HG03575 (cell line): ENCODE results near the gene CAMK1D.

Experiments used
- ATAC-seq: cut with Tn5 transposase; IDR thresholded peaks from one replicate; pipeline ENCODE4 v1.9.1; 2021; ENCODE audit not compliant: unreplicated experiment, insufficient number of reproducible peaks, low FRiP score; ENCODE audit errors: extremely low read depth

CAMK1D gene

DNA sequence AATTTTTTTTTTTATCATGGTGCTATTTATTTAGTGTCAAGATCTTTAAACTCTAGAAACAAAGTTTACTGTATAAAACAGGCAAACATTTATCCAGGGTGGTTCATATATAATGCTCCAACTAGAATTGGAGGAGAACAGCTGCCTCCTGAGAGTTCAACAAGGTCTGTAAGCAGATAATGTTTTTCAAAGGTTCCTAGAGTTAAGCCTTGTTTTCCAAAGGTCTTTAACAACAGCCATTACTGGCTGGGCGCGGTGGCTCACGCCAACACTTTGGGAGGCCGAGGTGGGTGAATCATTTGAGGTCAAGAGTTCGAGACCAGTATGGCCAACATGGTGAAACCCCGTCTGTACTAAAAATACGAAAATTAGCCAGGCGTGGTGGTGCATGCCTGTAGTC, 335.4 kb downstream of the CAMK1D start:
- no peak for ATAC-seq

DNA sequence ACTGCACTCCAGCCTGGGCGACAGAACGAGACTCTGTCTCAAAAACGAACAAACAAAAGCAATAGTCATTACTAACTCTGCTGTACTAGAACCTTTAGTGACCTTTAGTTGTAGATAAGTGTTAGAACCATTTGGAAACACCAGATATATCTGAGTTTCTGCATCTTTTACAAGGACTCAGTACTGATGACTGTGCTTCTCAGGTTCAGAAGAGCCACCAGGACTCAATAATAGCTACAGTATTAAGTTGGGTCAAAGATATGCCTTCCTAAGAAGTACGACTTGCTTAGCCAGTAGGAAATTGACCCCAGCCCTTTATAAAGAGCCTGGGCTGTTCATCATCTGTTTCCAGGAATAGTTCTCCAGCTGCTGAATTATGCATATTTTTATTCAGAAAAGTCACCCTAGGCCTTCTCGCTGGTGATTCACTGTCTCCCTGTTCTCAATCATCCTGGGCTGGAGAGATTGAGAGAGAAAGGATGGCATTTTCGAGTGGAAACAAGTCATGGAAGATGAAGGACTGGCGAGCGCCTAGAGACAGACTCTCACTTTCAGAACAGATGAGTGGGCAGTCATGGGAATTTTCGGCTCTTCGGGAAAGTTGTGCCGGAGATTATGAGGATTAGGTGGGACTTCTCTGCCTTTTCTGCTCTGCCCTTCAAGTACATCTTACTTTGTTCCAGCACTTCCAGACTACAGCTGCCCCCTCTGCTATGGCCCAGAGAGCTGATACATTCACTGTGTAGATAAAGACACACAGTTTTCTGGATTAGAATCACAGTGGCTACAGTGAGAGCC, 336.1 kb downstream of the CAMK1D start:
- ATAC-seq: no peak

DNA sequence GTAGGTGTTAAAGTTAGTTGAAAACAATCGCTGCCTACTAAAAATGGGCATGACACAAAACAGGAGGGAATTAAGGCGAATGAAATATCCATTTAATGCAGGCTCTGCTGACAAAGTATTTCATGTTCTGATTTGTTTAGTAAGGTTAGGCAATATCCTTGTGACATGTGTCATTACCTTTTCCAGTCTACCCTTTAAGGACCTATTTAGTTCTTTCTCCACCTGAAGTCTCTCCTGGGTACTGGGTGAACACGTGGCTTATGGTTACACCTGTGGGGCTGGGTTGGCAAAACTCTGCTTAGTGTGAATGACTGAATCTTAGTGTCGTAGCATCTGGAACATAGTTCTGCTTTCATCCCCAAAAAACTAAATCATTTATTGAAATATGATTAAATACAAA, 338.6 kb downstream of the CAMK1D start:
- ATAC-seq: no peak

DNA sequence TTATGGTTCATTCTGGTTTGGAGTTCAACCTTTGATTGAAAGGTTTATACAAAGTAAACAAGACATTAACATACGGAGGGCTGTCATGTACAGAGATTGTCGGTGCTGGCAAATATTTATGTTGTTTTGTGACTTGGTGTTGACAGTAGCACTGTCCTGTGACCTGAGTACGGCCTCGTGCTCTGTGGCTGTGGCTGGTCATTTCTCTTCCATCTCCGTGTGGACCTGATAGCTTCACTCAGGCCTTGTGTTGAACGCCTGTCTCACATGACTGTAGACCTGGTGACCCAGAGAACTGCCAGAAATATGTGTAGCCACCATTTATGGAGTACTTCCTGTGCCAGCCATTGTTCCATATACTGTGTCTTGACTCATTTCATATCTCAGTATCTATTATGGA, 340.5 kb downstream of the CAMK1D start:
- ATAC-seq: no peak

DNA sequence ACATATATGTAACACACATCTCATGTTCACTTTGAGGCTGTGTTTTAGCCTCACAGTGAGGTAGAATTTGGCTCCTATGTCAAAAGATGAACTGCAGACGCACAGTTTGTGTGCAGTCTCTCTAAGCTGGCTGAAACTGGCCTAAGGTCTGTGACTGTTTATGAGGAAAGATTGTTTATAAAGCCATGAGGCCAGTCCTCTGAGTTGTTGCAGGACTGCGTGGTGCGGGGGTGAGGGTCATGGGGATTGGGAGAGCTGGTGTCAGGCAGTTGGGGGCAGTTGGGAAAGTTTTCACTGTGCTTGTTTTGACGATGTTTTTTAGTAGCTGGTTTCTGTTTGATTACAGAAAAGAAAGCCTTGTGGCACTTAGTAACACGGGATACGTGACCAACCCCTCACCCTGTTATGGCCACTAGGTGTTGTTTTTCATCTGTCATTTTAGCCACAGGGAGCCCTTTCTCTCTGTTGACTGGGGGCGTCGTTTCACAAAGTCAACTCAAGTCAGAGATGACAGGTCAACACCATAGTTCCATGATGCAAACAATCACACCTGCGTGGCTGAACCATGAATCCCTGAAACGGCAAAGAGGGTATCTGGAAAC, 341.3 kb downstream of the CAMK1D start:
- ATAC-seq: no peak

DNA sequence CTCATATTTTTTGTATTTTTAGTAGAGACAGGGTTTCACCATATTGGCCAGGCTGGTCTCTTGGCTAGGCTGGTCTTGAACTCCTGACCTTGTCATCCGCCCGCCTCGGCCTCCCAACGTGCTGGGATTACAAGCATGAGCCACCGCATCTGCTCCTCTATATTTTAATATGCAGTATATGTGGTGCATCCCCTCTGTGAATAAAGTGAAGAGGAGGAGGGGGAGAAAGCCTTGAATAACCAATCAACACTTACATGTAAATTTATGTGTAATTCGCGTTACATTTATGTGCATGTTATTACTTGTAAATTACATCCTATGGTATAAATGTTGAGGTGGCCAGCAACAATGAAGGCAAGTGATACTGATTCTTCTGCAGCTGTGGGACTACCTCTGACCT, 342.2 kb downstream of the CAMK1D start:
- no peak for ATAC-seq

DNA sequence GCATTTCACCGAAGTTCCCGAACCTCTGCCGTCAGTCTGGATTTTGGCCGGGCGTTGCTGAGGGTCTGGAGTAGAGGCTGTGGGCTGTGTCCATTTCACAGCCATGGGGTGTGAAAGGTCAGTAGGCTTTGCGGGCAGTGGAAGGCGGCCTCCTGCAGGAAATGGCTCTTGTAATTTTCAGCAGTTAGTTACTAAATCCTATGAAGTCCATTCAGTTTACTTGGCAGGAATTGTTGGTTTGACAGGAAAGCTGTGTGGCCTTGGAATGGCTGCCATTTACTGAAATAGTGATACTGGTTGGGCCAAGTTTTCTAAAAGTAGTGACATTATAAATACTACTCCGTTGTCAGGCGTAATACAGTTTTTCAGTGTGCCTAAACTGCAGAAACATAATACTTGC, 348.4 kb downstream of the CAMK1D start:
- ATAC-seq: no peak

DNA sequence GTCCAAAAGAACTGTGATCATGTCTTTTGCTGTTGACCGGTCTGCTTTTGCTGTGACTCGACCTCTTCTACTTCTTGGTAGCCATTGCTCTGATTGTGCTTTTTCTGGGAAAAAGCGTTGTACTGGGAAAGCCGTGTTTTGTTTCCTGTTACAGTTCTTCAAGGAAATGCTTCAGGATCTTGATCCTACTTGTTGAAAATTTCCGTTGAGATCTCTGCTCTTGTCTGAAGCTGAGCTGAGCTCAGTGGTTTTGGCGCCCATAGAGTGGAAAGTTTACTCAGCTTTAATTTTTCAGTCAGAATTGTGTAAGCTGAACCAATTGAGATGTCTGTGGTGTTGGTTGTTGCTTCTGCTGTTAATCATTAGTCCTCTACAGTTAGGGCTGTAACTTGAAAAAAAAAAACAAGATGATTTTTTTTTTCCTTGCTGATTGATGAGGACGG, 349.9 kb downstream of the CAMK1D start:
- no peak for ATAC-seq

DNA sequence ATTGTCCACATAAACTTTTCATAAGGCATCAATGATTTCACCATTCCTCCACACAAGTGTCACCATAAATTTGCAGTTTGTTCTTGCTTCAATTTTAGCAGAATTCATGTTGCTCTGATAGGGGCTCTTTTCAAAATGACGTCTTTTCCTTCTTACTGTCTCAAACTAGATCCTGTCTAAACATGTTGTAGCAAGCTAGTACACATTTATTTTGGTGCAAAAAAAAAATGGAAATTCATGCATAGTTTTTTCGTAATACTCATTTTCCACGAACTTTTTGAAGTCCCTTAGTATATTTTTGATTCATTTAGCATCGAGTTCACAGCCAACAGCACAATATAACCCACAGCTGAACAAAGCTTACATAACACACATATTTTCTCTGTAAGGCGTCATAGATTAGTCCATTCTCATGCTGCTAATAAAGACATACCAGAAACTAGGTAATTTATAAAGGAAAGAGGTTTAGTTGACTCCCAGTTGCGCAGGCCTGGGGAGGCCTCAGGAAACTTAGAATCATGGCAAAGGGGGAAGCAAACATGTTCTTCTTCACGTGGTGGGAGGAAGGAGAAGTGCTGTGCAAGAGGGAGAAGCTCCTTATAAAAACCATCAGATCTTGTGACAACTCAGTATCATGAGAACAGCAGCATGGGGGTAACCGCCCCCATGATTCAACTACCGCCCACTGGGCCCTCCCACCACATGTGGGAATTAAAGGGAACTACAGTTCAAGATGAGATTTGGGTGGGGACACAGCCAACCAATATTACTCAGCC, 350.6 kb downstream of the CAMK1D start:
- ATAC-seq: no peak

DNA sequence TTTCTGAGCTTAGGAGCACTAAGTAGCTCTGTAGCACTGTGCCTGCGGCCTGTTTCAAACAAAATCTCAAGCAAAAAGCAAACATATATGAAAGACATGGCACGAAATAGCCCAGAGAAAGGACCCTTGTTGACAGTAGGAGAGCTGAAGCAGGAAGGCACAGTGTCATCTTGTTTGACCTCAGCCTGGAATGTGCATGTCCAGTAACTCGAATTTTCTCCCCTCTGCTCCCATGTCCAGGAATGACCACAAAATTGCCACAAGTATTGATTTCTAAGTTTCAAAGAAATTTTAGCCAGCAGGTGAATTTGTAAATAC, 351.2 kb downstream of the CAMK1D start:
- ATAC-seq: no peak

DNA sequence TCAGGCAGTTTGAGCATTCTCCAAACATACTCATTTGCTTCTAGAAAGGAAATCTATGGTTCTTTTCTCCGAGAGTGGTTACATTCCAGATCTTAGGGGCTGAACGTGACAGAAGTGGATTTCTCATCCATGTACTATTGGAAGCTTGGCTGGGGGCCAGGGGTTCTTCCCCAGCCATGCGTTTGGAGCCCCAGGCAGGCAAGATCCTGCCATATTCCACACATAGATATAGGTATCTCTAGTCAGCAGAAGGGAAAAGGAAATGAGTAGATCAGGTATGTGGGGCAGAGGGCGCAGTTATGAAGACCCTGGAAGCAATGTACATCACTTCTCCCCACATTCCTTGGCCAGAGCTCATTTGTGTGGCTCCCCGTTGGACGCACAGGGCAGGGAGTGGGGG, 352.3 kb downstream of the CAMK1D start:
- no peak for ATAC-seq

DNA sequence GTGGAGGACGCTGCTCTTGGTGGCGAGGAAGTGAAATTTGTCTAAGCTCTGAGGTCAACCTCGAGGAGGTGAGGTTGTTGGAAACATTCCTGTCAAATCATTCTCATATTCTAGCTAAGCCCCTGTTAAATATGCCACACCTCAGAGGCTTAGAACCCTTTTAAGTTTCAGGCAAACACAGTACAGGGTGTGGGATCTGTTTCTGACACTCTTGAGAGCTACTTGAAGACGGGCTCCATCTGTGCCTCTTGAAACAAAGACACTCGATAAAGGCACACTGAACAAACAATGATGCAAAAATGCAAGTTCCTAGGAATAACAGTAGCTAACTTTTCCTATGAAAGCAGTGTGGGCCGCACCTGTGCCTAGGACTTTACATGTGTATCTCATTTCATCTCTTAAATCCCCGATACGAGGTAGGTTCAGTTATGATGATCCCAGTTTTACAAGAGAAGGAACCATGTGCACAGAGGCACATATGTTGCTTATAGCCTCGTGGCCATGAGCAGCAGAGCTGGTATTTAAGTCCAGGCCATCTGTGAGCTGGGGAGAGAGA, 352.9 kb downstream of the CAMK1D start:
- ATAC-seq: no peak

DNA sequence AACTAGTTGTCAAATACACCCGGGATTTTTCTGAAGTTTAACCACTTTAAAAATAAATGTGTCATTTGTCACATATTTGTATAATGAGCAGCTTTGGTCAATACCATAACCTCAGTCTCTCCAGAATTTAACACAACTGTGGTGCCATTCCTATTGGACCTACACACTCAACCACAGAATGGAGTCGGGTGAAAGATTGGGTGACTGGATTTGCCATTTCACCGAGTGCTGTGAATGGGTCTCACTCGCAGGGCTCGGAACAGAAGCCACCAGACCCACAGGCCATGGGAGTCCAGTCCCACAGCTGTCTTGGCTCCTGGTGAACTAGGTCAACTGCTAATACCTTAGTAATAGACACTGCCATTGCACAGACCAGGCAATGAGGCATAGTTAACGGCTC, 353.8 kb downstream of the CAMK1D start:
- ATAC-seq: no peak

DNA sequence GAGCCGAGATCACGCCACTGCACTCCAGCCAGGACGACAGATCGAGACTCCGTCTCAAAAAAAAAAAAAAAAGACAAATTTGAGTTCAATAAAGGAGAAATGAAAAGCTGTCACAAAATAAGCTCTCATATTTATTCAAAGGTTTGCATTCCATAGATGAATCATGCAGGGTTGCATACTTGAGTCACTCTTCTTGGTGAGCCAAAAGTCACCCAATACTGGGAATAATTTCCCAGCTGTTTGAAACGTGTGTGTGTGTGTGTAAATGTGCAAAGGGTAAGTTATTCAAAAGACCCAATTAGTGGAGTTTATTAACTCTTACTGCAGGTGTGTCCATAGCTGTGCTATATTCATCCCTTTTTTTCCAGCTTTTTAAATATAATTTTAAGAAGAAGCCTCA, 354.5 kb downstream of the CAMK1D start:
- ATAC-seq: no peak

DNA sequence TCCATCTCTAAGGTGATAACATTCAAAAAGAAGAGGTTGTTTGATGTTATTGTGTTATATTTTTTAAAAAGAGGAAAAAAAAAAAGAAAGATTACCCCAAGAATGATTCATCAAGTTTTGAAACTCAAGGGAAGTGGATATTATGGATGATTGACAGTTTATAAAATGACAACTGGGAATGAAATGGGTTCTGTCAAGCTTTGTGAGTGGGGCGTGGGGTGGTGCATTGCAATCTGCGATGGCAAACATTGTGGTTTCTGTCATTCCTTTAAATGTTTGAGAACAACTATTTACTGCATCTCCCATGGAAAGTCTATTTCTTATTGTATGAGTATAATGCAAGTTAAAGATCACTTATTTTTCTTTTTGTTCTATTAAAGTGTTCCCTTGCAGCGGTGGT, 355.1 kb downstream of the CAMK1D start:
- no peak for ATAC-seq

DNA sequence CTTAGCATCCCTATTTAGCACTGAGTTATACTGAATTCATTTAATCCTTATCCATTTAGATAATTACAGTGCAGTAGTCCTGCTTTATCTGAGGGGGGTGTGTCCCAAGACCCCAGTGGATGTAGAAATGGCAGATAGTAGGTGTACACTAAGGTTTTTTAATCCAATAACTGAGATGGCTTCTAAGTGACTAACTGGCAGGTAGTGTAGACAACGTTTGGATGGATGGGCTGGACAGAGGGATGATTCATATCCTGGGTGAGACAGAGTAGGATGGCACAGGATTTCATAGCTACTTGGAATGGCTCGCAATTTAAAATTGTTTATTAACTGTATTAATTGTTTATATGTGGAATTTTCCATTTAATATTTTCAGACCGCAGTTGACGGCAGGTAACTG, 356.6 kb downstream of the CAMK1D start:
- ATAC-seq: no peak

DNA sequence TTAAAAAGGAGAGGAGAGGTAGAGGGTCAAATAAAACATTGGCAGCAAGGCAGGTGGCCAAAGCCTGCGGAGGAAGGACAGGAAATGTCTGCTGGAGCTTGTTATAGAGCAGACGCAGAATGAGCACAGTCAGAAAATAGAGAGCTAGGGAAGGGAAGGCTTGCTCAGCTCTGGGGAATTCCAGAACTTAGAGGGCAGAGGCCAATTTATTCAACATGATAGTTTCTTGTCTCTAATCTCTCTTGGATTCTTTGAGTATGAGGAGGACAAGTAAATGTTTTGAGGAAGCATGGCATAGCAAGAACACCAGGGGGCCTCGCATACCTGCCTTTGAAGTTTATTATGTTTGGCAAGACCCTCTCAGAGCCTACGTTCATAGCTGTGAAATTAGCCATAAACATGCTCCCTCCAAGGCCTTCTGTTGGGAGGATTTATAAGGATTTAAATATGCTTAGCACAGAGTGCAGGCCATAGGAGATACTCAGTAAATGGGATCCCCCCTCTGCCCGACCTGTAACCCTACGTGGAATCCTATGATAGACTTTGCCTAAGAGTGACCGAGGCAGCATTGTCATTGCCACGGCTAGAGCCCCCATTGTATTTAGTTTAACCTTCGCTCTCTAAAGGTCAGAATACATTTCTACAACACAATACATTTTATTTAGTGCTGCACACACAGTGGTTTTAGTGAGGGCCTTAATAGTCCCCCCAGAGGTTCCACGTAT, 358.3 kb downstream of the CAMK1D start:
- no peak for ATAC-seq

DNA sequence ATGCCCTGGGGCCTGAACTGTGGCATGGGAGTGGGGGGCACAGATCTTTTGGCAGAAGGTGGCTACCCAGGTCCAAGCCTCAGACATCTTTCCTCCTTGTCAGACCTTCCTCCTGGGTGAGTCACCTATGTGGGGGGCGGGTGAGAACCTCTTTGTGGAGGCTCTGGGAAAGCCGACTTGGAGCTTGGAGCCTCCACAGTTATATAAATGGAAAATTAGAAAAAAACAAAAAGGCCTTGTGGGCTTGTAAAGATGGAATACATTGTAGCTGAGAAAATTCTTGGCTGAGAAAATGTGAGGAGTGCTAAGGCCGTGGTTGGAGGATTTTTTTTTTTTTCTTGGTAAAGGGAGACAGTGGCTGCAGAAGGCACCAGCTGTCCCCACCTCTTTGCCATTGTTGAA, 359.7 kb downstream of the CAMK1D start:
- no peak for ATAC-seq

DNA sequence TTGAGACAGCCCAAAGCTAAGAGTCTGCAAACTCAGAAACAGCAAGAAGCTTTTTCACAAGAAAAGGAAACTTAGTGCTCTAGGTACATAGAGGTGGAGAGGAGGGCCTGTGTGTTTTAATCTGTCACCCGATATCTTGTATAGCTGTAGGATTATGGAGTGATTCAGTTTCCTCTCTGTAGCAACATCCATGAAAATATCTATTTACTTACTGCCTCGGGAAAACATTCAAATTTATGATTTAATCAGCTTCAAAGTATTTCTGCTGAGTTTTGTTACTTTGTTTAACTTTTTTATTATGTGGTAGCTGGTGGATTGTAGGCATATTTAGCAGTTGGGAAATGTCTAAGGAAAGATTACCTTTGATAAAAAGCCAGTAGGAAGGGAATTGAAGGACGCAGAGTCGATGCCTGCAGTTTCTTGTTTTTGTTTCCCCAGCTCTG, 360.2 kb downstream of the CAMK1D start:
- ATAC-seq: no peak
